IMR-90 (cell line): ENCODE data around the gene AOPEP. TPM values are rescaled to one million over a fixed set of nuclear protein-coding genes. Genes with fewer than 3 reads are reported as not detected.

Source experiments
- ATAC-seq: fragments of 200-7000 bp; cut with Tn5 transposase; 2 replicates; pipeline ENCODE4 v1.9.1; 2020; ENCODE audit warnings: low read depth, mild to moderate bottlenecking, moderate library complexity
- BruUV-seq: library from RNA; stranded (reverse); fragments of 400-500 nt; replicated peaks from 2 replicates; lab custom pipeline; 2021; lab: Mats Ljungman, UMichigan
- CTCF ChIA-PET: fragments of 300-600 bp; formaldehyde crosslinking; extraction: SDS; loops from one replicate; lab custom pipeline; 2021; ENCODE audit warnings: antibody characterized with exemption; lab: Yijun Ruan, JAX
- POLR2A ChIA-PET: fragments of 300-600 bp; sonication (Branson Sonifier 250); formaldehyde crosslinking; loops from one replicate; lab custom pipeline; 2022; ENCODE audit warnings: antibody characterized with exemption; ENCODE audit not compliant: unreplicated experiment; lab: Charles Lee
- DNase-seq: peaks from one replicate; pipeline ENCODE4 v3.0.0; 2013
- H2AFZ ChIP-seq: replicated peaks from 2 replicates; pipeline ENCODE3; 2013; ENCODE audit warnings: low read length, mild to moderate bottlenecking; ENCODE audit not compliant: poor library complexity
- H2AK5ac ChIP-seq: 2 replicates; pipeline ENCODE4 v1.6.1; 2013; ENCODE audit warnings: low read depth, low read length, inconsistent platforms
- H2AK9ac ChIP-seq: replicated peaks from 2 replicates; pipeline ENCODE3; 2013; ENCODE audit warnings: mild to moderate bottlenecking, low read depth, low read length, moderate library complexity; ENCODE audit not compliant: poor library complexity
- H2BK120ac ChIP-seq: 2 replicates; pipeline ENCODE4 v1.6.1; 2013; ENCODE audit warnings: low read depth, low read length, inconsistent platforms
- H2BK15ac ChIP-seq: 3 replicates; pipeline ENCODE4 v1.6.1; 2013; ENCODE audit warnings: low read depth, low read length, inconsistent platforms
- H2BK20ac ChIP-seq: 2 replicates; pipeline ENCODE4 v1.6.1; 2013; ENCODE audit warnings: low read depth, mild to moderate bottlenecking, inconsistent platforms, low read length, moderate library complexity
- H2BK5ac ChIP-seq: 2 replicates; pipeline ENCODE4 v1.6.1; 2013; ENCODE audit warnings: mild to moderate bottlenecking, low read depth, low read length, inconsistent platforms; ENCODE audit not compliant: poor library complexity, severe bottlenecking
- H3K14ac ChIP-seq: replicated peaks from 2 replicates; pipeline ENCODE4 v1.6.1; 2013; ENCODE audit warnings: low read depth, low read length, inconsistent platforms
- H3K18ac ChIP-seq: 2 replicates; pipeline ENCODE4 v1.6.1; 2013; ENCODE audit warnings: low read depth, low read length, control low read depth
- H3K23ac ChIP-seq: 2 replicates; pipeline ENCODE4 v1.6.1; 2013; ENCODE audit warnings: low read depth, low read length, inconsistent platforms
- H3K27ac ChIP-seq: 2 replicates; pipeline ENCODE4 v1.5.1; 2013; ENCODE audit warnings: mild to moderate bottlenecking, control low read depth, low read length; ENCODE audit not compliant: insufficient read depth
- H3K27me3 ChIP-seq: 2 replicates; pipeline ENCODE4 v1.6.1; 2013; ENCODE audit warnings: low read length; ENCODE audit not compliant: control insufficient read depth, insufficient read depth
- H3K36me3 ChIP-seq: 2 replicates; pipeline ENCODE4 v1.6.1; 2013; ENCODE audit warnings: low read length, mixed read lengths; ENCODE audit not compliant: control insufficient read depth, insufficient read depth
- H3K4ac ChIP-seq: 2 replicates; pipeline ENCODE4 v1.6.1; 2013; ENCODE audit warnings: low read depth, low read length, inconsistent platforms
- H3K4me1 ChIP-seq: 2 replicates; pipeline ENCODE4 v1.6.1; 2013; ENCODE audit warnings: low read length, mixed read lengths; ENCODE audit not compliant: control insufficient read depth, insufficient read depth
- H3K4me2 ChIP-seq: 2 replicates; pipeline ENCODE4 v1.6.1; 2013; ENCODE audit warnings: low read depth, mild to moderate bottlenecking, control low read depth, low read length, moderate library complexity
- H3K4me3 ChIP-seq: 2 replicates; pipeline ENCODE4 v1.5.1; 2013; ENCODE audit warnings: low read depth, mild to moderate bottlenecking, control low read depth, low read length, moderate library complexity; ENCODE audit not compliant: insufficient read depth
- H3K56ac ChIP-seq: 2 replicates; pipeline ENCODE4 v1.6.1; 2013; ENCODE audit warnings: low read length, inconsistent platforms; ENCODE audit not compliant: insufficient read depth; ENCODE audit errors: extremely low read depth
- H3K79me1 ChIP-seq, 2 experiments: 2 replicates each; pipeline ENCODE4 v1.6.1; 2013; ENCODE audit warnings: low read length in 2 of 2, inconsistent platforms in 1 of 2, low read depth in 1 of 2
- H3K9ac ChIP-seq: 2 replicates; pipeline ENCODE4 v1.6.1; 2013; ENCODE audit warnings: low read depth, low read length, control low read depth
- H3K9me1 ChIP-seq: 2 replicates; pipeline ENCODE4 v1.6.1; 2013; ENCODE audit warnings: low read length, inconsistent platforms; ENCODE audit not compliant: insufficient read depth
- H3K9me3 ChIP-seq: 2 replicates; pipeline ENCODE4 v1.6.1; 2013; ENCODE audit warnings: low read length; ENCODE audit not compliant: control insufficient read depth, insufficient read depth
- H4K20me1 ChIP-seq: 2 replicates; pipeline ENCODE4 v1.6.1; 2013; ENCODE audit warnings: low read length, inconsistent platforms; ENCODE audit not compliant: insufficient read depth
- H4K5ac ChIP-seq: 2 replicates; pipeline ENCODE4 v1.6.1; 2013; ENCODE audit warnings: mild to moderate bottlenecking, low read depth, low read length, control low read depth
- H4K8ac ChIP-seq, 2 experiments: 2 replicates each; pipeline ENCODE4 v1.6.1; 2013; ENCODE audit warnings: low read depth in 2 of 2, low read length in 2 of 2, control low read depth in 1 of 2, inconsistent platforms in 1 of 2
- H4K91ac ChIP-seq: 2 replicates; pipeline ENCODE4 v1.6.1; 2013; ENCODE audit warnings: low read depth, low read length, inconsistent platforms; ENCODE audit not compliant: insufficient read depth
- CEBPB ChIP-seq: IDR thresholded peaks from 2 replicates; pipeline ENCODE4 v1.6.1; 2012; ENCODE audit warnings: low read depth, low read length, improper control_type of control experiment
- CHD1 ChIP-seq: IDR thresholded peaks from 2 replicates; pipeline ENCODE4 v1.6.1; 2012; ENCODE audit warnings: low read depth, low read length, improper control_type of control experiment
- CTCF ChIP-seq: conservative IDR thresholded peaks from 2 replicates; pipeline ENCODE4 v1.5.1; 2012; ENCODE audit warnings: mild to moderate bottlenecking, low read depth, low read length, improper control_type of control experiment
- ELK1 ChIP-seq: fragments of 150-350 bp; IDR thresholded peaks from 2 replicates; pipeline ENCODE4 v1.6.1; 2016; ENCODE audit warnings: low read depth, mild to moderate bottlenecking, low read length, moderate library complexity, borderline replicate concordance
- FOS ChIP-seq: fragments of 150-350 bp; IDR thresholded peaks from 2 replicates; pipeline ENCODE4 v1.6.1; 2016; ENCODE audit warnings: low read depth, low read length
- MAFK ChIP-seq: IDR thresholded peaks from 2 replicates; pipeline ENCODE4 v1.6.1; 2012; ENCODE audit warnings: low read depth, low read length, improper control_type of control experiment
- MAZ ChIP-seq: IDR thresholded peaks from 2 replicates; pipeline ENCODE4 v1.6.1; 2012; ENCODE audit warnings: low read depth, mild to moderate bottlenecking, low read length, improper control_type of control experiment, moderate library complexity, borderline replicate concordance
- NFE2L2 ChIP-seq: fragments of 150-350 bp; IDR thresholded peaks from 2 replicates; pipeline ENCODE4 v1.6.1; 2016; ENCODE audit warnings: low read depth, mild to moderate bottlenecking, low read length
- POLR2A ChIP-seq: IDR thresholded peaks from 2 replicates; pipeline ENCODE4 v1.6.1; 2012; ENCODE audit warnings: mild to moderate bottlenecking, low read depth, low read length
- RAD21 ChIP-seq: IDR thresholded peaks from 2 replicates; pipeline ENCODE4 v1.6.1; 2012; ENCODE audit warnings: low read length, improper control_type of control experiment
- RCOR1 ChIP-seq: IDR thresholded peaks from 2 replicates; pipeline ENCODE4 v1.6.1; 2012; ENCODE audit warnings: mild to moderate bottlenecking, low read length, improper control_type of control experiment; ENCODE audit not compliant: insufficient replicate concordance
- RFX5 ChIP-seq: IDR thresholded peaks from 2 replicates; pipeline ENCODE4 v1.8.0; 2012; ENCODE audit warnings: low read depth, mild to moderate bottlenecking, low read length, moderate library complexity
- SMC3 ChIP-seq: fragments of 150-350 bp; IDR thresholded peaks from 2 replicates; pipeline ENCODE4 v1.6.1; 2016; ENCODE audit warnings: low read depth, mild to moderate bottlenecking, antibody characterized with exemption, low read length, moderate library complexity
- USF2 ChIP-seq: fragments of 150-350 bp; IDR thresholded peaks from 2 replicates; pipeline ENCODE4 v1.6.1; 2017; ENCODE audit warnings: mild to moderate bottlenecking, antibody characterized with exemption, low read length, low read depth
- WGBS, 2 experiments: methylation state at CpG; one replicate each; pipeline versions ENCODE4 v1.1.5 to v1.1.7; 2013; ENCODE audit warnings: missing lambda C conversion rate in 2 of 2; ENCODE audit not compliant: insufficient read length in 1 of 2; ENCODE audit errors: extremely low coverage in 2 of 2; 5-methylcytosine and 5-hydroxymethylcytosine counted together
- dilution Hi-C: fragments of 300-500 bp; cut with HindIII; formaldehyde crosslinking; loops from one replicate; pipeline ENCODE4 v1.14.3; 2018; ENCODE audit warnings: low sequenced_read_pairs; ENCODE audit not compliant: unreplicated experiment
- in situ Hi-C: fragments of 300-500 bp; cut with MboI; formaldehyde crosslinking; loops from 3 replicates; pipeline ENCODE4 v1.14.3; 2019; ENCODE audit warnings: low sequenced_read_pairs, inconsistent platforms, mixed read lengths
- intact Hi-C: fragments of 100-400 bp; cut with micrococcal nuclease; formaldehyde crosslinking; loops from 2 replicates; pipeline ENCODE4 v1.10.0; 2022
- polyA plus RNA-seq, 3 experiments: library from polyadenylated mRNA; depleted of rRNA; stranded (reverse); fragments of >200 nt; gene quantifications; 2 replicates each; pipeline ENCODE4 v1.2.3, GENCODE V29; 2012; ENCODE audit warnings: low replicate concordance in 1 of 3
- total RNA-seq: library from RNA; depleted of rRNA; stranded (reverse); fragments of >200 nt; gene quantifications from 2 replicates; pipeline ENCODE4 v1.2.3, GENCODE V29; 2012

Gene AOPEP
- total and polyA plus RNA-seq, 2 of the 4 experiments (the other 2 are of a cell fraction) = 34.9 to 38.7 TPM

- Histone ChIP-seq H3K9me3 (no peaks in the 10 kb centered on the region), H2BK15ac (no peak overlapping the region), H4K91ac (no peak overlapping the region), H3K18ac (no peak overlapping the region), H3K9ac (no peak overlapping the region), H2BK20ac (no peak overlapping the region), H2AFZ (no peak overlapping the region), H3K4me2 (no peak overlapping the region), H3K79me1 (peaks cover 10 to 17% of the 10 kb centered on the region in 2 experiments), H2BK5ac (no peak overlapping the region), H3K4ac (no peak overlapping the region), H2AK5ac (no peak overlapping the region), H3K36me3 (no peaks in the 10 kb centered on the region; the same call in 1 of the 2 replicates), H2AK9ac (no peak overlapping the region), H2BK120ac (no peak overlapping the region), H3K9me1 (peaks cover 5% of the 10 kb centered on the region; the same call in 1 of the 2 replicates), H4K20me1 (no peaks in the 10 kb centered on the region), H3K14ac (no peak overlapping the region), H4K5ac (no peak overlapping the region), H4K8ac (no peak overlapping the region), H3K27ac (no peak overlapping the region), H3K56ac (no peak overlapping the region), H3K23ac (no peak overlapping the region), H3K4me3 (no peak overlapping the region), H3K27me3 (no peaks in the 10 kb centered on the region), H3K4me1 (no peaks in the 10 kb centered on the region)
- ChIA-PET CTCF (no interaction called here), POLR2A (interaction anchor here (0.6 kb wide), 1 partner anchor 293 kb away, joined by 5 read pairs; no protein-coding TSS in a partner anchor)
- 70% methylated on average over 1 of the region's 6 CpGs; no CpG with 5 or more reads in 1 of the 2 experiments for WGBS, 2 experiments
- DNase-seq (peak; percentile 3), ATAC-seq (peak; percentile 24; the same call in 1 of the 2 replicates)
- BruUV-seq = no TSS peak
- intact Hi-C loops = no loop called here
- dilution Hi-C loops = no loop called here
- in situ Hi-C loops = no loop called here
- TF ChIP-seq ELK1 (no peak), RFX5 (no peak), USF2 (no peak), RCOR1 (no peak), CEBPB (no peak), MAFK (no peak), MAZ (no peak), RAD21 (no peak), NFE2L2 (no peak), SMC3 (no peak), FOS (no peak), CHD1 (no peak), POLR2A (no peak), CTCF (no peak)
Measured at GRCh38 chr9:94743035-94743954, 16.8 kb downstream of the AOPEP start.
